Neural cell (in vitro differentiated cells): ENCODE results near the gene S100A16.

Source experiments
- EP300 ChIP-seq: fragments of 450-650 bp; conservative IDR thresholded peaks from 2 replicates; pipeline ENCODE4 v1.6.1; 2014; ENCODE audit warnings: antibody characterized with exemption, mild to moderate bottlenecking, moderate library complexity; ENCODE audit not compliant: poor library complexity, severe bottlenecking
- EZH2 ChIP-seq: fragments of 200-600, 300-800 bp; shearing (Covaris generic), sonication (generic); IDR thresholded peaks from 2 replicates; pipeline ENCODE4 v1.6.1; 2014; ENCODE audit warnings: antibody characterized with exemption, low read length, borderline replicate concordance, mild to moderate bottlenecking; ENCODE audit not compliant: insufficient read depth, poor library complexity, severe bottlenecking
- MXI1 ChIP-seq: fragments of 450-650 bp; conservative IDR thresholded peaks from 2 replicates; pipeline ENCODE4 v1.6.1; 2014; ENCODE audit warnings: antibody characterized with exemption, mild to moderate bottlenecking; ENCODE audit not compliant: poor library complexity, severe bottlenecking
- POLR2AphosphoS5 ChIP-seq: IDR thresholded peaks from 2 replicates; pipeline ENCODE4 v1.6.1; 2012
- RAD21 ChIP-seq: fragments of 450-650 bp; conservative IDR thresholded peaks from 2 replicates; pipeline ENCODE4 v1.6.1; 2014; ENCODE audit warnings: antibody characterized with exemption, mild to moderate bottlenecking, moderate library complexity
- TF ChIP-seq, protein P1 (sequence below): fragments of 450-650 bp; IDR thresholded peaks from 2 replicates; pipeline ENCODE4 v1.5.1; 2014; ENCODE audit warnings: antibody characterized with exemption, mild to moderate bottlenecking, moderate library complexity; ENCODE audit not compliant: poor library complexity, severe bottlenecking

DNA sequence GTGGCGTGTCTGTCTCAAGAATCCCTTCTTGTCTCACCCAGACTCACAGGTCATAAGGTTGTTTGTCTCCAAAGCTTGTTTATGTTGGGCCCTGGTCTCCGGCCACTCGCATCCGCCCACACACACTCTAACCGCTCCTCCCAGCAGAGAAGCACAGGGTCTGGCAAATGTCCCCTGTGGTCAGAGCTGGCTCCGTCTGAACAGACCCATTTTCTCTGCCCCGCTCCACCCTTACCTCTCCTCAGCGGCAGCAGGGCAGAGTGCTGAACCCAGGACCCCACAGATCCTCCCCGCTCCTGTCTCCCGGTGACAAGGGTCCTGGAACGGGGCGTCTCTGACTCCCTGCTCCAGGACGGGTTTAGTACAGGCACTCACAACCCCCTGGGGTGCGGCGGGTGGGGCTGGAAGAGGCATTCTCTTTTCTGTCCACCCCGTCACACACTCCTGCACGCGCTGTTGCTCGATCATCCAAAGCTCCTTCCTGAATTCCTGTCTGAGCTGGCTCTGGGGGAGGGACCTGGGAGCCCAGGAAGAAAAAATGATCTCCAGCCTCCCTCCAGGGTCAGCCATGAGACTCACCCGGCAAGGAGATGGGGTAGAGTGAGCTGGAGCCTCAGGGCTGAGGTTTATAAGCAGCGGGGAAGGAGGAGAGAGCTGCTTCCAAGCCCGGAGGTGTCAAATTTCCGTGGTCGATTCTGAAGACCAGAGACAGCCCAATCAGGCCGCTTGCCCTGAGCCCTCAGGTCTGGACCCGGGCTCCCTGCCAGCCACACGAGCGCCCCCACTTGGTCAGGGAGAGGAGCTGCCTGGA is 14.2 kb upstream of the S100A16 start, which contains the start of gene S100A13:
- TF ChIP-seq, protein P1, sequence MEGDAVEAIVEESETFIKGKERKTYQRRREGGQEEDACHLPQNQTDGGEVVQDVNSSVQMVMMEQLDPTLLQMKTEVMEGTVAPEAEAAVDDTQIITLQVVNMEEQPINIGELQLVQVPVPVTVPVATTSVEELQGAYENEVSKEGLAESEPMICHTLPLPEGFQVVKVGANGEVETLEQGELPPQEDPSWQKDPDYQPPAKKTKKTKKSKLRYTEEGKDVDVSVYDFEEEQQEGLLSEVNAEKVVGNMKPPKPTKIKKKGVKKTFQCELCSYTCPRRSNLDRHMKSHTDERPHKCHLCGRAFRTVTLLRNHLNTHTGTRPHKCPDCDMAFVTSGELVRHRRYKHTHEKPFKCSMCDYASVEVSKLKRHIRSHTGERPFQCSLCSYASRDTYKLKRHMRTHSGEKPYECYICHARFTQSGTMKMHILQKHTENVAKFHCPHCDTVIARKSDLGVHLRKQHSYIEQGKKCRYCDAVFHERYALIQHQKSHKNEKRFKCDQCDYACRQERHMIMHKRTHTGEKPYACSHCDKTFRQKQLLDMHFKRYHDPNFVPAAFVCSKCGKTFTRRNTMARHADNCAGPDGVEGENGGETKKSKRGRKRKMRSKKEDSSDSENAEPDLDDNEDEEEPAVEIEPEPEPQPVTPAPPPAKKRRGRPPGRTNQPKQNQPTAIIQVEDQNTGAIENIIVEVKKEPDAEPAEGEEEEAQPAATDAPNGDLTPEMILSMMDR: peak; percentile 41
- no peak for TF ChIP-seq POLR2AphosphoS5
- TF ChIP-seq RAD21: no peak
- no peak for TF ChIP-seq EP300
- no peak for TF ChIP-seq EZH2
- no peak for TF ChIP-seq MXI1
